ENCODE measurements around the gene MAMDC2.

MAMDC2 gene

GRCh38 chr9:70061776-70062175, 18.1 kb downstream of the MAMDC2 start:
- no peaks in the 10 kb centered on the region for H3K9me3 ChIP-seq (ENCODE audit: control insufficient read depth, low read length)
- H2BK15ac ChIP-seq (ENCODE audit: low read depth, poor library complexity, severe bottlenecking): no peak overlapping the region
- H3K9ac ChIP-seq (ENCODE audit: low read length): no peak overlapping the region
- H3K27ac ChIP-seq (ENCODE audit: low read length, poor library complexity, severe bottlenecking): no peak overlapping the region
- no peak overlapping the region for H2BK120ac ChIP-seq (ENCODE audit: low read depth, low read length)
- no peak overlapping the region for H3K23ac ChIP-seq (ENCODE audit: low read length in 2 of 2)
- no peak for DNase-seq
- no peak overlapping the region for H3K14ac ChIP-seq (ENCODE audit: low read length in 2 of 2)
- H3K4me3 ChIP-seq (ENCODE audit: insufficient read depth in 1 of 2, low read depth in 1 of 2, low read length in 2 of 2): no peak overlapping the region
- no peak overlapping the region for H3K18ac ChIP-seq (ENCODE audit: low read depth in 1 of 2, low read length in 2 of 2)
- H3K79me1 ChIP-seq (replicated peaks; ENCODE audit: low read length, poor library complexity, severe bottlenecking): peaks cover 24% of the 10 kb centered on the region
- H2AFZ ChIP-seq (ENCODE audit: low read depth, low read length): no peak overlapping the region
- no peak overlapping the region for H2AK5ac ChIP-seq (ENCODE audit: low read length, severe bottlenecking)
- H4K8ac ChIP-seq (ENCODE audit: low read length): no peak overlapping the region
- H4K91ac ChIP-seq (ENCODE audit: low read length): no peak overlapping the region
- no peak overlapping the region for H2BK5ac ChIP-seq (ENCODE audit: low read depth, low read length, poor library complexity, severe bottlenecking)
- 74% methylated on average over 1 of the region's 1 CpG for WGBS
- no peak overlapping the region for H3K4ac ChIP-seq (ENCODE audit: low read depth in 1 of 2, low read length in 2 of 2)
- H3K27me3 ChIP-seq (ENCODE audit: control insufficient read depth in 1 of 2, insufficient read depth in 1 of 2, low read length in 2 of 2): no peaks in the 10 kb centered on the region
- no peak overlapping the region for H3K4me2 ChIP-seq (ENCODE audit: low read length, poor library complexity, severe bottlenecking)
- H2BK12ac ChIP-seq (ENCODE audit: low read length in 2 of 2): no peak overlapping the region
- peaks cover 4% of the 10 kb centered on the region for H3K4me1 ChIP-seq (ENCODE audit: control insufficient read depth, insufficient read depth, low read depth, low read length)
- peaks cover 0 to under 1% of the 10 kb centered on the region in 2 experiments for H3K36me3 ChIP-seq (ENCODE audit: control insufficient read depth in 1 of 2, insufficient read depth in 2 of 2, low read depth in 1 of 2, low read length in 2 of 2)

- Histone ChIP-seq H3K79me1 (replicated peaks; ENCODE audit: low read length, poor library complexity, severe bottlenecking) (peaks cover 19% of the 10 kb centered on the region), H3K4me2 (ENCODE audit: low read length, poor library complexity, severe bottlenecking) (no peak overlapping the region), H3K23ac (ENCODE audit: low read length in 2 of 2) (no peak overlapping the region), H3K9me3 (ENCODE audit: control insufficient read depth, low read length) (no peaks in the 10 kb centered on the region), H3K4ac (ENCODE audit: low read depth in 1 of 2, low read length in 2 of 2) (no peak overlapping the region), H3K4me3 (ENCODE audit: insufficient read depth in 1 of 2, low read depth in 1 of 2, low read length in 2 of 2) (no peak overlapping the region), H3K36me3 (ENCODE audit: control insufficient read depth in 1 of 2, insufficient read depth in 2 of 2, low read depth in 1 of 2, low read length in 2 of 2) (no peaks in the 10 kb centered on the region), H3K14ac (ENCODE audit: low read length in 2 of 2) (no peak overlapping the region), H3K18ac (ENCODE audit: low read depth in 1 of 2, low read length in 2 of 2) (no peak overlapping the region), H2BK12ac (ENCODE audit: low read length in 2 of 2) (no peak overlapping the region), H3K4me1 (ENCODE audit: control insufficient read depth, insufficient read depth, low read depth, low read length) (peaks cover 4% of the 10 kb centered on the region), H3K9ac (ENCODE audit: low read length) (no peak overlapping the region), H4K91ac (ENCODE audit: low read length) (no peak overlapping the region), H3K27ac (ENCODE audit: low read length, poor library complexity, severe bottlenecking) (no peak overlapping the region), H2BK5ac (ENCODE audit: low read depth, low read length, poor library complexity, severe bottlenecking) (no peak overlapping the region), H2AFZ (ENCODE audit: low read depth, low read length) (no peak overlapping the region), H2BK15ac (ENCODE audit: low read depth, poor library complexity, severe bottlenecking) (no peak overlapping the region), H2BK120ac (ENCODE audit: low read depth, low read length) (no peak overlapping the region), H4K8ac (ENCODE audit: low read length) (no peak overlapping the region), H2AK5ac (ENCODE audit: low read length, severe bottlenecking) (no peak overlapping the region), H3K27me3 (ENCODE audit: control insufficient read depth in 1 of 2, insufficient read depth in 1 of 2, low read length in 2 of 2) (no peaks in the 10 kb centered on the region)
- WGBS: no CpG with 5 or more reads among the region's 1 CpG
- no peak for DNase-seq
Measured at GRCh38 chr9:70064496-70064895, 20.8 kb downstream of the MAMDC2 start.

GRCh38 chr9:70065572-70065971, 21.9 kb downstream of the MAMDC2 start:
- Histone ChIP-seq H3K4me1 (ENCODE audit: control insufficient read depth, insufficient read depth, low read depth, low read length) (peaks cover 4% of the 10 kb centered on the region), H3K4me3 (ENCODE audit: insufficient read depth in 1 of 2, low read depth in 1 of 2, low read length in 2 of 2) (no peak overlapping the region), H2BK12ac (ENCODE audit: low read length in 2 of 2) (no peak overlapping the region), H4K91ac (ENCODE audit: low read length) (no peak overlapping the region), H4K8ac (ENCODE audit: low read length) (no peak overlapping the region), H3K9ac (ENCODE audit: low read length) (no peak overlapping the region), H3K4me2 (ENCODE audit: low read length, poor library complexity, severe bottlenecking) (no peak overlapping the region), H2AFZ (ENCODE audit: low read depth, low read length) (no peak overlapping the region), H3K14ac (ENCODE audit: low read length in 2 of 2) (no peak overlapping the region), H2BK120ac (ENCODE audit: low read depth, low read length) (no peak overlapping the region), H2AK5ac (ENCODE audit: low read length, severe bottlenecking) (no peak overlapping the region), H3K23ac (ENCODE audit: low read length in 2 of 2) (no peak overlapping the region), H3K36me3 (ENCODE audit: control insufficient read depth in 1 of 2, insufficient read depth in 2 of 2, low read depth in 1 of 2, low read length in 2 of 2) (no peaks in the 10 kb centered on the region), H3K4ac (ENCODE audit: low read depth in 1 of 2, low read length in 2 of 2) (no peak overlapping the region), H3K79me1 (replicated peaks; ENCODE audit: low read length, poor library complexity, severe bottlenecking) (peaks cover 23% of the 10 kb centered on the region), H3K9me3 (ENCODE audit: control insufficient read depth, low read length) (no peaks in the 10 kb centered on the region), H3K18ac (ENCODE audit: low read depth in 1 of 2, low read length in 2 of 2) (no peak overlapping the region), H2BK5ac (ENCODE audit: low read depth, low read length, poor library complexity, severe bottlenecking) (no peak overlapping the region), H3K27ac (ENCODE audit: low read length, poor library complexity, severe bottlenecking) (no peak overlapping the region), H2BK15ac (ENCODE audit: low read depth, poor library complexity, severe bottlenecking) (no peak overlapping the region), H3K27me3 (ENCODE audit: control insufficient read depth in 1 of 2, insufficient read depth in 1 of 2, low read length in 2 of 2) (no peaks in the 10 kb centered on the region)
- WGBS: 83% methylated on average over 1 of the region's 2 CpGs
- no peak for DNase-seq

- Histone ChIP-seq H3K23ac (ENCODE audit: low read length in 2 of 2) (no peak overlapping the region), H3K4ac (ENCODE audit: low read depth in 1 of 2, low read length in 2 of 2) (no peak overlapping the region), H3K27ac (ENCODE audit: low read length, poor library complexity, severe bottlenecking) (no peak overlapping the region), H3K14ac (ENCODE audit: low read length in 2 of 2) (no peak overlapping the region), H3K36me3 (ENCODE audit: control insufficient read depth in 1 of 2, insufficient read depth in 2 of 2, low read depth in 1 of 2, low read length in 2 of 2) (no peaks in the 10 kb centered on the region), H3K4me1 (ENCODE audit: control insufficient read depth, insufficient read depth, low read depth, low read length) (peaks cover 4% of the 10 kb centered on the region), H2BK15ac (ENCODE audit: low read depth, poor library complexity, severe bottlenecking) (no peak overlapping the region), H3K18ac (ENCODE audit: low read depth in 1 of 2, low read length in 2 of 2) (no peak overlapping the region), H3K79me1 (replicated peaks; ENCODE audit: low read length, poor library complexity, severe bottlenecking) (peaks cover 20% of the 10 kb centered on the region), H2BK5ac (ENCODE audit: low read depth, low read length, poor library complexity, severe bottlenecking) (no peak overlapping the region), H3K4me2 (ENCODE audit: low read length, poor library complexity, severe bottlenecking) (no peak overlapping the region), H3K27me3 (ENCODE audit: control insufficient read depth in 1 of 2, insufficient read depth in 1 of 2, low read length in 2 of 2) (no peaks in the 10 kb centered on the region), H3K9me3 (ENCODE audit: control insufficient read depth, low read length) (no peaks in the 10 kb centered on the region), H3K4me3 (ENCODE audit: insufficient read depth in 1 of 2, low read depth in 1 of 2, low read length in 2 of 2) (no peak overlapping the region), H2BK12ac (ENCODE audit: low read length in 2 of 2) (no peak overlapping the region), H2AFZ (ENCODE audit: low read depth, low read length) (no peak overlapping the region), H4K8ac (ENCODE audit: low read length) (no peak overlapping the region), H2AK5ac (ENCODE audit: low read length, severe bottlenecking) (no peak overlapping the region), H4K91ac (ENCODE audit: low read length) (no peak overlapping the region), H3K9ac (ENCODE audit: low read length) (no peak overlapping the region), H2BK120ac (ENCODE audit: low read depth, low read length) (no peak overlapping the region)
- WGBS: 91% methylated on average over 4 of the region's 4 CpGs
- DNase-seq: no peak
Measured at GRCh38 chr9:70066418-70066817, 22.8 kb downstream of the MAMDC2 start.
